Bronchial epithelial cell (primary cell): ENCODE data around the gene OR2M7. TPM values are rescaled to one million over a fixed set of nuclear protein-coding genes. Genes with fewer than 3 reads are reported as not detected.

ENCODE experiments used
- DNase-seq: peaks from one replicate; pipeline ENCODE4 v3.0.0-alpha.2; 2010; ENCODE audit warnings: low read depth
- FAIRE-seq: peaks from 2 replicates; lab custom pipeline; 2011; peaks lifted over from hg19 to GRCh38; lab: Jason Lieb, UNC
- H3K27me3 ChIP-seq: 2 replicates; pipeline ENCODE4 v1.5.1; 2011; ENCODE audit warnings: low read length; ENCODE audit not compliant: control insufficient read depth, insufficient read depth
- H3K36me3 ChIP-seq: 2 replicates; pipeline ENCODE4 v1.5.1; 2011; ENCODE audit warnings: low read length; ENCODE audit not compliant: control insufficient read depth, insufficient read depth
- H3K4me3 ChIP-seq: 2 replicates; pipeline ENCODE4 v1.5.1; 2011; ENCODE audit warnings: mild to moderate bottlenecking, low read depth, low read length, control low read depth
- CTCF ChIP-seq: IDR thresholded peaks from 2 replicates; pipeline ENCODE4 v1.5.1; 2011; ENCODE audit warnings: mild to moderate bottlenecking, moderate library complexity, low read length, control low read depth, inconsistent platforms; ENCODE audit not compliant: insufficient read depth, severe bottlenecking
- total RNA-seq: library from RNA; depleted of rRNA; stranded (reverse); fragments of >200 nt; gene quantifications from 2 replicates; pipeline ENCODE4 v1.2.1, GENCODE V29; 2014

The OR2M7 gene
- not detected in 2 replicates for total RNA-seq

- no peak for DNase-seq
- no peaks in the 10 kb centered on the region for H3K27me3 ChIP-seq
- H3K36me3 ChIP-seq, result no peaks in the 10 kb centered on the region
- FAIRE-seq, result no peak
- H3K4me3 ChIP-seq, result no peak within 1 kb of the TSS
- no peak for TF ChIP-seq CTCF
Measured at GRCh38 chr1:248324468-248324867, at the start of gene OR2M7. TSS of gene OR2M7 (minus strand) at chr1:248324568. CDS start at chr1:248324568, 0 bp downstream.

GRCh38 chr1:248373761-248374160 is 49.4 kb upstream of the OR2M7 start:
- no peaks in the 10 kb centered on the region for H3K27me3 ChIP-seq
- no peak for TF ChIP-seq CTCF
- no peaks in the 10 kb centered on the region for H3K36me3 ChIP-seq
- H3K4me3 ChIP-seq, result no peak overlapping the region
- DNase-seq, result no peak
- FAIRE-seq, result peak; percentile 60

GRCh38 chr1:248372394-248372793 is 48.0 kb upstream of the OR2M7 start:
- no peaks in the 10 kb centered on the region for H3K27me3 ChIP-seq
- TF ChIP-seq CTCF, result no peak
- no peak for DNase-seq
- H3K4me3 ChIP-seq, result no peak overlapping the region
- H3K36me3 ChIP-seq, result no peaks in the 10 kb centered on the region
- FAIRE-seq, result no peak

- Histone ChIP-seq H3K36me3 (no peaks in the 10 kb centered on the region), H3K4me3 (no peak overlapping the region), H3K27me3 (no peaks in the 10 kb centered on the region)
- no peak for TF ChIP-seq CTCF
- FAIRE-seq (no peak), DNase-seq (no peak)
Measured at GRCh38 chr1:248366609-248367008, 42.2 kb upstream of the OR2M7 start.

GRCh38 chr1:248361121-248361715 is 36.9 kb upstream of the OR2M7 start, which contains the start of gene OR2T4:
TSS of gene OR2T4 (plus strand) at chr1:248361665. CDS start at chr1:248361665, 0 bp downstream.
- no peak for FAIRE-seq
- TF ChIP-seq CTCF, result no peak
- no peak for DNase-seq

GRCh38 chr1:248359415-248359814 is 35.0 kb upstream of the OR2M7 start:
- Histone ChIP-seq H3K36me3 (no peaks in the 10 kb centered on the region), H3K27me3 (no peaks in the 10 kb centered on the region), H3K4me3 (no peak overlapping the region)
- DNase-seq, result no peak
- no peak for TF ChIP-seq CTCF
- FAIRE-seq, result no peak

More at GRCh38 chr1:248361121-248361715, 36.9 kb upstream of the OR2M7 start, which contains the start of gene OR2T4:
- Histone ChIP-seq H3K4me3 (no peak within 1 kb of the TSS), H3K36me3 (no peaks in the 10 kb centered on the region), H3K27me3 (no peaks in the 10 kb centered on the region)
